ENCODE data around the gene SLC30A1. TPM values are rescaled to one million over a fixed set of nuclear protein-coding genes. Genes with fewer than 3 reads are reported as not detected.

Gene SLC30A1
- total and polyA plus RNA-seq, 2 of the 13 experiments (the other 11 are each of a cell fraction or from before 2014, with no cell fraction given) = 5.9 to 24.4 TPM

DNA sequence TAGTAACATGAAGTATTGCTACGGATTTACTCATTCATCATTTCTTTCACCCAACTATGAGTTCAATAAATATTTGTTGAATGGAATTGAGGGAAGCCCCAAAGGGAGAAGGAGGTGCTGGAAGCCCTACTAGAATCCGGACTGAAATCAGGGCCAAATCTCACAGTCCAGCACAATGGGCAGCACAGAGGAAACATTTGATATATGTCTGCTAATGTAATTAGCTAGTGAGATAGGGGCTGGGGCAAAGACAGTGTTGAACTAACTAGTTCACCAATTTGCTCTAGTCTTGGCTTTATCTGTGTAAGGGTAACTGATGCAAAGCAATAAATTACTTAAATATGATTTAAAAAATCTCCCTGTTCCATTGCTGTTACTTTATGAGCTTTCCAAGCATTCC is 26.1 kb upstream of the SLC30A1 start:
- in situ Hi-C loops (cut with HindIII; ENCODE audit: extremely low pct_ligation_motif_present, low pct_unique_long_range_greater_than_20kb) = no loop called here
- Histone ChIP-seq H3K4me2 (ENCODE audit: low read depth, low read length) (peak overlapping the region; percentile 68), H3K4me3 (replicated peaks in 1 of 3; ENCODE audit: insufficient read depth in 1 of 3, low read depth in 2 of 3, low read length in 3 of 3) (peak overlapping the region; percentile 26 to 65 (median 42); a peak in 5 of 6 replicates), H3K4me1 (ENCODE audit: insufficient read depth, low read length) (peaks cover 85% of the 10 kb centered on the region), H3K9ac (ENCODE audit: insufficient read depth, low read depth, low read length) (peak overlapping the region; percentile 54), H3K27ac (ENCODE audit: extremely low read length, insufficient read depth, low read length) (peak overlapping the region; percentile 46), H3K9me3 (ENCODE audit: low read length) (no peaks in the 10 kb centered on the region), H3K79me2 (ENCODE audit: insufficient read depth, low read length) (peaks cover 23% of the 10 kb centered on the region), H2AFZ (ENCODE audit: low read length) (no peak overlapping the region), H3K36me3 (replicated peaks in 1 of 2; ENCODE audit: control insufficient read depth in 1 of 2, insufficient read depth in 2 of 2, low read length in 2 of 2) (no peaks in the 10 kb centered on the region), H3K27me3 (ENCODE audit: control insufficient read depth in 1 of 2, insufficient read depth in 2 of 2, low read length in 2 of 2) (no peaks in the 10 kb centered on the region), H4K20me1 (ENCODE audit: insufficient read depth, low read length) (no peaks in the 10 kb centered on the region)
- intact Hi-C loops (cut with micrococcal nuclease; ENCODE audit: unreplicated experiment) = no loop called here
- no peak for FAIRE-seq
- 29% methylated on average over 2 of the region's 2 CpGs for WGBS (ENCODE audit: low lambda C conversion rate)
- BruUV-seq (replicated peaks) = TSS peak; percentile 44
- no peak for DNase-seq (ENCODE audit: low spot score)
- ChIA-PET POLR2A (interaction anchor here (1.0 to 10.6 kb wide), 4 partner anchors 14 to 37 kb away, joined by 4 to 100 read pairs (median 42); partner anchors contain the start of gene SLC30A1), CTCF (ENCODE audit: low intra/inter-chr PET ratio, low total read pairs) (no interaction called here)
- no peak for ATAC-seq
- TF ChIP-seq LCORL (IDR thresholded peaks at IDR 0.05) (no peak), LCORL (CRISPR knock-in tag; IDR thresholded peaks at IDR 0.05) (no peak), SOX6 (IDR thresholded peaks at IDR 0.05) (no peak), SOX6 (CRISPR knock-in tag; IDR thresholded peaks at IDR 0.05) (peak; percentile 6; the same call in 1 of the 2 replicates), SAP130 (CRISPR knock-in tag; IDR thresholded peaks at IDR 0.05; ENCODE audit: low read depth) (peak; percentile 7; the same call in 1 of the 2 replicates), KLF12 (CRISPR knock-in tag; IDR thresholded peaks at IDR 0.05; ENCODE audit: borderline replicate concordance) (no peak), HDAC1 (CRISPR knock-in tag; IDR thresholded peaks at IDR 0.05) (0 out of 2 replicates have a peak, but pooled peaks have one; percentile 9)

DNA sequence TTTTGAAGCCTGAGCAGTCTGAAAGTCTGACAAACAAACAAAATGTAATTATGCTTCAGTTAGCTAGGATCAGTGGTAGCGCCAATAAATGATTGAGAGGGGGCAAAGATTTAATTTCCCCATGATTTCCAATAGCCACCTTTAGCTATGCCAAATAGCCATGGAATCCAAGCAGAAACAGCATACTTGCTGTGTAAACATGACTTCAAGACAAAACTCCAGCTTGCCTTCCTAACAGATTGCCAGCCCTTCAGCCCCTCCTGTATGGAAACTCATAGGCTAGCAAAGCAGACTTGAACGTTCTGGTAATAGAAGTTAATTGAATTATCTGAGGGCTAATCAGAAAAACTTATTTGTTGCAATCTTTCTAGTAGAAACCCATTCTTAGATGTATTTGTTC is 25.6 kb upstream of the SLC30A1 start:
- CTCF ChIA-PET (ENCODE audit: low intra/inter-chr PET ratio, low total read pairs) = no interaction called here
- intact Hi-C loops (cut with micrococcal nuclease; ENCODE audit: unreplicated experiment) = no loop called here
- Histone ChIP-seq H3K27ac (ENCODE audit: extremely low read length, insufficient read depth, low read length) (peak overlapping the region; percentile 44), H3K36me3 (replicated peaks in 1 of 2; ENCODE audit: control insufficient read depth in 1 of 2, insufficient read depth in 2 of 2, low read length in 2 of 2) (no peaks in the 10 kb centered on the region), H3K9ac (ENCODE audit: insufficient read depth, low read depth, low read length) (peak overlapping the region; percentile 54), H3K79me2 (ENCODE audit: insufficient read depth, low read length) (peaks cover 23% of the 10 kb centered on the region), H4K20me1 (ENCODE audit: insufficient read depth, low read length) (no peaks in the 10 kb centered on the region), H3K4me1 (ENCODE audit: insufficient read depth, low read length) (peaks cover 80% of the 10 kb centered on the region), H3K4me2 (ENCODE audit: low read depth, low read length) (peak overlapping the region; percentile 68), H2AFZ (ENCODE audit: low read length) (no peak overlapping the region), H3K4me3 (replicated peaks in 1 of 3; ENCODE audit: insufficient read depth in 1 of 3, low read depth in 2 of 3, low read length in 3 of 3) (peak overlapping the region in 2 of 3 experiments; percentile 42 to 65; a peak in 3 of 6 replicates), H3K27me3 (ENCODE audit: control insufficient read depth in 1 of 2, insufficient read depth in 2 of 2, low read length in 2 of 2) (no peaks in the 10 kb centered on the region), H3K9me3 (ENCODE audit: low read length) (no peaks in the 10 kb centered on the region)
- FAIRE-seq (peak; percentile 60), DNase-seq (ENCODE audit: low spot score) (peak; percentile 41), ATAC-seq (no peak)
- POLR2A ChIA-PET = interaction anchor here (1.1 to 10.6 kb wide), 3 partner anchors 21 to 37 kb away, joined by 5 to 100 read pairs (median 79); partner anchors contain the start of gene SLC30A1
- in situ Hi-C loops (cut with HindIII; ENCODE audit: extremely low pct_ligation_motif_present, low pct_unique_long_range_greater_than_20kb) = no loop called here
- 30% methylated on average over 2 of the region's 2 CpGs for WGBS (ENCODE audit: low lambda C conversion rate)
- BruUV-seq (replicated peaks) = no TSS peak
- TF ChIP-seq ATF3 (CRISPR knock-in tag; IDR thresholded peaks at IDR 0.05) = no peak
- TF ChIP-seq SAP130 (CRISPR knock-in tag; IDR thresholded peaks at IDR 0.05; ENCODE audit: low read depth) = peak; percentile 66
- TF ChIP-seq ZNF543 (CRISPR knock-in tag; IDR thresholded peaks at IDR 0.05) = no peak
- TF ChIP-seq XRCC5 (optimal IDR thresholded peaks at IDR 0.05; ENCODE audit: low read length) = no peak
- TF ChIP-seq ZNF782 (CRISPR knock-in tag; IDR thresholded peaks at IDR 0.05; ENCODE audit: borderline replicate concordance) = no peak
- 0 out of 2 replicates have a peak, but pooled peaks have one; percentile 24 for TF ChIP-seq HDAC1 (CRISPR knock-in tag; IDR thresholded peaks at IDR 0.05)
- no peak for TF ChIP-seq ZBTB20 (CRISPR knock-in tag; IDR thresholded peaks at IDR 0.05; ENCODE audit: borderline replicate concordance, low read depth)
- no peak for TF ChIP-seq ARNT2 (CRISPR knock-in tag; IDR thresholded peaks at IDR 0.05; ENCODE audit: low read depth)
- TF ChIP-seq, protein P1, sequence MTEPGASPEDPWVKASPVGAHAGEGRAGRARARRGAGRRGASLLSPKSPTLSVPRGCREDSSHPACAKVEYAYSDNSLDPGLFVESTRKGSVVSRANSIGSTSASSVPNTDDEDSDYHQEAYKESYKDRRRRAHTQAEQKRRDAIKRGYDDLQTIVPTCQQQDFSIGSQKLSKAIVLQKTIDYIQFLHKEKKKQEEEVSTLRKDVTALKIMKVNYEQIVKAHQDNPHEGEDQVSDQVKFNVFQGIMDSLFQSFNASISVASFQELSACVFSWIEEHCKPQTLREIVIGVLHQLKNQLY (CRISPR knock-in tag; IDR thresholded peaks at IDR 0.05) = no peak
- 0 out of 2 replicates have a peak, but pooled peaks have one; percentile 31 for TF ChIP-seq ZNF644 (CRISPR knock-in tag; IDR thresholded peaks at IDR 0.05; ENCODE audit: low read depth)

Data from HepG2 (cell line).